ENCODE data around the gene SORCS2. TPM values are rescaled to one million over a fixed set of nuclear protein-coding genes. Genes with fewer than 3 reads are reported as not detected.

SORCS2 gene
- total and polyA plus RNA-seq, 2 of the 13 experiments (the other 11 are each of a cell fraction or from before 2014, with no cell fraction given) = 0.82 to 1.0 TPM

DNA sequence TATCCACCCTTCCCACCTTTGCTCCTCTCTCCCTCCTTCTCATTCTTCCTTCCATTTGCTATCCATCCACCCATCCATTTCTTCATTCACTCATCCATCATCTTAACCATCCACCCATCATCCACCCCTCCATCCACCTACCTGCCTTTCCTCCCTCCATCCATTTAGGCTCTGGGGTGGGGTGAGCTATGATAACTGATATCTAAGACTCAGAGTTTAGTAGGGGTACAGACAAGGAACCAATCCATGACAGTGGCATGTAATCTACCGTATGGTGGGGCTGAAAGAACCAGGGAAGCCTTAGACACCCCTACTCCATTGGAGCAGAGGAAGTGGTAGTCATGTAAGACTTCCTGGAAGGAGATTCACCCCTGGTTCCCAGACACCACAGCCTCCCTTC is 219.2 kb downstream of the SORCS2 start (continued):
- TF ChIP-seq, protein P1, sequence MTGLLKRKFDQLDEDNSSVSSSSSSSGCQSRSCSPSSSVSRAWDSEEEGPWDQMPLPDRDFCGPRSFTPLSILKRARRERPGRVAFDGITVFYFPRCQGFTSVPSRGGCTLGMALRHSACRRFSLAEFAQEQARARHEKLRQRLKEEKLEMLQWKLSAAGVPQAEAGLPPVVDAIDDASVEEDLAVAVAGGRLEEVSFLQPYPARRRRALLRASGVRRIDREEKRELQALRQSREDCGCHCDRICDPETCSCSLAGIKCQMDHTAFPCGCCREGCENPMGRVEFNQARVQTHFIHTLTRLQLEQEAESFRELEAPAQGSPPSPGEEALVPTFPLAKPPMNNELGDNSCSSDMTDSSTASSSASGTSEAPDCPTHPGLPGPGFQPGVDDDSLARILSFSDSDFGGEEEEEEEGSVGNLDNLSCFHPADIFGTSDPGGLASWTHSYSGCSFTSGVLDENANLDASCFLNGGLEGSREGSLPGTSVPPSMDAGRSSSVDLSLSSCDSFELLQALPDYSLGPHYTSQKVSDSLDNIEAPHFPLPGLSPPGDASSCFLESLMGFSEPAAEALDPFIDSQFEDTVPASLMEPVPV (CRISPR knock-in tag; IDR thresholded peaks at IDR 0.05) = no peak
- TF ChIP-seq TGIF2 (CRISPR knock-in tag; IDR thresholded peaks at IDR 0.05) (no peak), ZNF781 (CRISPR knock-in tag; IDR thresholded peaks at IDR 0.05; ENCODE audit: borderline replicate concordance, not compliant biosample characterization) (no peak), HOXA7 (CRISPR knock-in tag; IDR thresholded peaks at IDR 0.05) (no peak), NCOA2 (CRISPR knock-in tag; IDR thresholded peaks at IDR 0.05) (no peak)

DNA sequence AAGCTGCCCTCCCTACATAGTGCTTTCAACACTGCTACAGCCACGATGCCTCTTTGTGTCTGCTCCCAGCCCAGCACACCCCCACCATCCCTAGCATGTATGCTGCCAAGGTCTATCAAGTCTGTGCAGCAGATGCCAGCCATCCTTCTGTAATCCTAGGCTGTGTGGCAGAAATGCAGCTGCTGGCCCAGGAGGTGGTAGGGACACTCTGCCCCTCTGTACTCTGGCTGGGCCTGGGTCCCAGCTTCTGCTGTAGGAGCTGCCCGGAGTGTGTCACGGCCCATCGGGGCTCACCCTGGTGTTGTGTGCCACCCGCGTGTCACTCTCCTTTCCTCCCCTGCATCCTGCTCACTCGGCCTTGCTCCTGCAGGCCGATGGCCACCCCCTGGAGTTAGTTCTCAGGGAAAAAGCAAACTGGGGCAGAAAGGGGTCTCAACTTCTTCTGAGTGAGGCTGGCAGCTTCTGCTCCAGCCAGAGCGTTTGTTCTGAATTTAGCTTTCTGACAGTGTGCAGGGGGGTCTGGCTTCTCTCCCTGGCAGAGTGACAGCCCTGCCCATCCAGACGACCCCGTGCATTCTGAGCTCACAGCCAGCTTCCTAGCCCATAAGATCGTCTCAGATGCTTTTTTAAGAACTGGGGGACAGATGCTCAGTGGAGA is 219.7 kb downstream of the SORCS2 start:
- 56% methylated on average over 8 of the region's 12 CpGs for WGBS (ENCODE audit: low lambda C conversion rate)
- Histone ChIP-seq H3K9ac (ENCODE audit: insufficient read depth, low read depth, low read length) (no peak overlapping the region), H3K27ac (ENCODE audit: extremely low read length, insufficient read depth, low read length) (no peak overlapping the region), H3K9me3 (ENCODE audit: low read length) (peaks cover 14% of the 10 kb centered on the region; the same call in 1 of the 2 replicates), H3K27me3 (ENCODE audit: control insufficient read depth in 1 of 2, insufficient read depth in 2 of 2, low read length in 2 of 2) (no peaks in the 10 kb centered on the region; a peak in 1 of 5 replicates), H2AFZ (ENCODE audit: low read length) (no peak overlapping the region), H3K4me2 (ENCODE audit: low read depth, low read length) (no peak overlapping the region), H3K36me3 (replicated peaks in 1 of 2; ENCODE audit: control insufficient read depth in 1 of 2, insufficient read depth in 2 of 2, low read length in 2 of 2) (no peaks in the 10 kb centered on the region), H3K4me3 (replicated peaks in 1 of 3; ENCODE audit: insufficient read depth in 1 of 3, low read depth in 2 of 3, low read length in 3 of 3) (no peak overlapping the region), H4K20me1 (ENCODE audit: insufficient read depth, low read length) (no peaks in the 10 kb centered on the region), H3K79me2 (ENCODE audit: insufficient read depth, low read length) (no peaks in the 10 kb centered on the region), H3K4me1 (ENCODE audit: insufficient read depth, low read length) (no peaks in the 10 kb centered on the region)
- CTCF ChIA-PET (ENCODE audit: low intra/inter-chr PET ratio, low total read pairs) = no interaction called here
- FAIRE-seq (no peak), ATAC-seq (no peak), DNase-seq (ENCODE audit: low spot score) (no peak)
- intact Hi-C loops (cut with micrococcal nuclease; ENCODE audit: unreplicated experiment) = no loop called here
- TF ChIP-seq MAFF (IDR thresholded peaks at IDR 0.05; ENCODE audit: low read depth, low read length) = no peak
- TF ChIP-seq REPIN1 (CRISPR knock-in tag; IDR thresholded peaks at IDR 0.05; ENCODE audit: borderline replicate concordance, low read depth) = no peak
- no peak for TF ChIP-seq NRL (CRISPR knock-in tag; IDR thresholded peaks at IDR 0.05; ENCODE audit: borderline replicate concordance)
- TF ChIP-seq STAG1 (CRISPR knock-in tag; IDR thresholded peaks at IDR 0.05) = no peak
- TF ChIP-seq ZNF772 (CRISPR knock-in tag; IDR thresholded peaks at IDR 0.05) = no peak
- TF ChIP-seq NFKBIZ (CRISPR knock-in tag; IDR thresholded peaks at IDR 0.05) = no peak
- no peak for TF ChIP-seq PAF1 (CRISPR knock-in tag; IDR thresholded peaks at IDR 0.05)
- TF ChIP-seq ZNF383 (CRISPR knock-in tag; IDR thresholded peaks at IDR 0.05; ENCODE audit: borderline replicate concordance) = no peak
- TF ChIP-seq SNAPC5 (CRISPR knock-in tag; IDR thresholded peaks at IDR 0.05; ENCODE audit: borderline replicate concordance) = no peak
- TF ChIP-seq ZFY (CRISPR knock-in tag; IDR thresholded peaks at IDR 0.05) = no peak
- TF ChIP-seq HNRNPUL1 (IDR thresholded peaks at IDR 0.05; ENCODE audit: low read depth, low read length) = no peak
- TF ChIP-seq, protein P2, sequence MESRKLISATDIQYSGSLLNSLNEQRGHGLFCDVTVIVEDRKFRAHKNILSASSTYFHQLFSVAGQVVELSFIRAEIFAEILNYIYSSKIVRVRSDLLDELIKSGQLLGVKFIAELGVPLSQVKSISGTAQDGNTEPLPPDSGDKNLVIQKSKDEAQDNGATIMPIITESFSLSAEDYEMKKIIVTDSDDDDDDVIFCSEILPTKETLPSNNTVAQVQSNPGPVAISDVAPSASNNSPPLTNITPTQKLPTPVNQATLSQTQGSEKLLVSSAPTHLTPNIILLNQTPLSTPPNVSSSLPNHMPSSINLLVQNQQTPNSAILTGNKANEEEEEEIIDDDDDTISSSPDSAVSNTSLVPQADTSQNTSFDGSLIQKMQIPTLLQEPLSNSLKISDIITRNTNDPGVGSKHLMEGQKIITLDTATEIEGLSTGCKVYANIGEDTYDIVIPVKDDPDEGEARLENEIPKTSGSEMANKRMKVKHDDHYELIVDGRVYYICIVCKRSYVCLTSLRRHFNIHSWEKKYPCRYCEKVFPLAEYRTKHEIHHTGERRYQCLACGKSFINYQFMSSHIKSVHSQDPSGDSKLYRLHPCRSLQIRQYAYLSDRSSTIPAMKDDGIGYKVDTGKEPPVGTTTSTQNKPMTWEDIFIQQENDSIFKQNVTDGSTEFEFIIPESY (CRISPR knock-in tag; IDR thresholded peaks at IDR 0.05) = no peak
- TF ChIP-seq IKZF1 (IDR thresholded peaks at IDR 0.05) = no peak
- no peak for TF ChIP-seq TCF7L2 (IDR thresholded peaks at IDR 0.05; ENCODE audit: low read depth, low read length)
- TF ChIP-seq CBX5 (CRISPR knock-in tag; IDR thresholded peaks at IDR 0.05; ENCODE audit: borderline replicate concordance) = no peak
- no peak for TF ChIP-seq KLF16 (CRISPR knock-in tag; IDR thresholded peaks at IDR 0.05)
- BruUV-seq (replicated peaks) = no TSS peak
- POLR2A ChIA-PET = no interaction called here
- in situ Hi-C loops (cut with HindIII; ENCODE audit: extremely low pct_ligation_motif_present, low pct_unique_long_range_greater_than_20kb) = no loop called here
